Psoas muscle (tissue), 8 donors: Measurements from ENCODE around the gene COL26A1. TPM values are rescaled to one million over a fixed set of nuclear protein-coding genes. Genes with fewer than 3 reads are reported as not detected.

Experiments used
- ATAC-seq, 4 donors: fragments of 200-7000 bp; cut with Tn5 transposase; one replicate each; pipeline ENCODE4 v1.9.1; 2020; ENCODE audit warnings: moderate library complexity in 3 of 4, mild to moderate bottlenecking in 2 of 4
- DNase-seq, 2 donors: peaks; one replicate each; pipeline ENCODE4 v3.0.0-alpha.2; 2020
- H3K27ac ChIP-seq: fragments of 200-600 bp; one replicate; pipeline ENCODE4 v1.8.0; 2022
- H3K27me3 ChIP-seq, 3 donors: fragments of 200-600 bp in 1 of 3; one replicate each; pipeline versions ENCODE4 v1.6.1 to v1.8.0; 2013 to 2022; ENCODE audit warnings: low read length in 2 of 3, mild to moderate bottlenecking in 2 of 3, moderate library complexity in 1 of 3; ENCODE audit not compliant: insufficient read depth in 3 of 3
- H3K36me3 ChIP-seq, 2 donors: fragments of 200-600 bp in 1 of 2; one replicate each; pipeline versions ENCODE4 v1.6.1 to v1.8.0; 2013 to 2022; ENCODE audit warnings: low read depth in 1 of 2, mild to moderate bottlenecking in 1 of 2, moderate library complexity in 1 of 2; ENCODE audit not compliant: insufficient read depth in 1 of 2
- H3K4me1 ChIP-seq: fragments of 200-600 bp; one replicate; pipeline ENCODE4 v1.8.0; 2022
- H3K4me3 ChIP-seq: fragments of 200-600 bp; one replicate; pipeline ENCODE4 v1.8.0; 2022; ENCODE audit warnings: mild to moderate bottlenecking
- H3K9me3 ChIP-seq: fragments of 200-600 bp; one replicate; pipeline ENCODE4 v1.8.0; 2022
- WGBS, 3 donors: extraction: QIAGEN DNeasy Blood & Tissue Kit; methylation state at CpG; one replicate each; pipeline versions ENCODE4 v1.1.6 to v1.1.7; 2013; 5-methylcytosine and 5-hydroxymethylcytosine counted together
- intact Hi-C, 2 donors: fragments of 100-400 bp; cut with DNase I; formaldehyde crosslinking; loops; one replicate each; pipeline versions ENCODE4 v1.11.0 to v1.14.2; 2022
- polyA plus RNA-seq, 3 donors: library from polyadenylated mRNA; stranded (reverse); fragments of 200-250 nt; gene quantifications; one replicate each; pipeline ENCODE4 v1.2.3, GENCODE V29; 2013
- total RNA-seq, 4 donors: library from RNA; stranded (reverse); fragmentation: NEBNext Ultra II Directional in 2 of 4; extraction: Animal tissue kit (Norgen Biotek cat#: 25700) in 2 of 4; gene quantifications; one replicate each; pipeline versions ENCODE4 v1.2.1 to v1.2.4, GENCODE V29; 2021 to 2023
- TF ChIP-seq, protein P1 (sequence below): fragments of 200-600 bp; IDR thresholded peaks from one replicate; pipeline ENCODE4 v1.8.0; 2022; ENCODE audit warnings: antibody characterized with exemption
- donor health status: healthy with polysubstance abuse.
- donor health status: DM: no; HTN: no; CAD: no; lungs with moderate emphysema.
- donor health status: Bipolar disorder and iron deficiency.
- donor health status: healthy.
- donor health status: DM: yes; HTN: yes; CAD: no.
- donor health status: DM: no; HTN: no; CAD: no.
- donor health status: DM: no; HTN: no; CAD: no.
- donor health status: DM: yes; HTN: yes; CAD: no.

COL26A1 gene
- total and polyA plus RNA-seq, 7 donors = 0.03 TPM; not detected in 6

DNA sequence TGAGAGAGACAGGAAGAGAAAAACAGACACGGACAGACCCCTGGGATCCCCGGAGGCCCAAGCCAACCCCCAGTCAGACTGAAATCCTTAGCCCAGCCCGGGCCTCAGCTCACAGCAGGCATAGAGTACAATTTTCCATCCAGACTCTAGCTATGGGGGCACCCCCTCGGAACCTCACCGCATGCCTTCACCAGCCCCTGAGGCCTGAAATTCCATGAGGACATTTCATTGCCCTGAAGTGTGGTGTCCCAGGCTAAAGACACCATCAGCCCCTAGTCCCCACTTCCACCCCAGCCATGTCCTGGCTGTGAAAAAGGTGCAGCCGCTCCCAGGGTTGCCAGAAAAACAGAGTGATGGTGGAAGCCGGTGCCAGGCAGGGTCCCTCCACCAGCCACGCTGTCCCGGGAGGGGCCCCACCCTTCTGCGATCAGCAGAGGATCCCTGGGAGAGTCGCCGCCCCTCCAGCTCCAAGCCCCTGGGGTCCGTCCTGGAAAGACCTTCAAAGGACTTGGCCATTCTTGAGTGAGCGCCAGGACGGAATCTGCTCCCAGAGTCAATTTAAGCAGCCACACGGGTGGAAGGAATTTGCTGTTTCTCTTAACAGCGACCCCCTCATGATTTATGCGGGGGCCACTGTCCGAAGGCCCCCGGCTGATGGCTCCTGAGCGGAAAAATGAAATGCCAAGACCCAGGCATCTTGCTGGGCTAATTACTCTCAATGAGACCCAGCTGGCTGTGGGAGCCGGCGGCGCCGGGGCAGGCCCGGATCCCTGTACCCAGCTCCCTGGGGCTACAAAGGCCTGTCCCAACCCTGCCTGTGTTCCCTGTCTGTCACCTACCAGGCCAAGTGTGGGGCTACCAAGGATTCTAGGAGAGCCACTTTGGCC lies 243.2 kb downstream of the COL26A1 start:
- H3K36me3 ChIP-seq = no peaks in the 10 kb centered on the region
- WGBS, 3 donors = 76 to 78% (median 77%) methylated on average over 26 of the region's 26 CpGs
- peaks cover 4% of the 10 kb centered on the region for H3K4me1 ChIP-seq
- intact Hi-C loops = loop anchor here in 1 of 2 donors (10.0 kb wide), 2 partner anchors 629 to 669 kb away; no protein-coding TSS in a partner anchor
- TF ChIP-seq, protein P1, sequence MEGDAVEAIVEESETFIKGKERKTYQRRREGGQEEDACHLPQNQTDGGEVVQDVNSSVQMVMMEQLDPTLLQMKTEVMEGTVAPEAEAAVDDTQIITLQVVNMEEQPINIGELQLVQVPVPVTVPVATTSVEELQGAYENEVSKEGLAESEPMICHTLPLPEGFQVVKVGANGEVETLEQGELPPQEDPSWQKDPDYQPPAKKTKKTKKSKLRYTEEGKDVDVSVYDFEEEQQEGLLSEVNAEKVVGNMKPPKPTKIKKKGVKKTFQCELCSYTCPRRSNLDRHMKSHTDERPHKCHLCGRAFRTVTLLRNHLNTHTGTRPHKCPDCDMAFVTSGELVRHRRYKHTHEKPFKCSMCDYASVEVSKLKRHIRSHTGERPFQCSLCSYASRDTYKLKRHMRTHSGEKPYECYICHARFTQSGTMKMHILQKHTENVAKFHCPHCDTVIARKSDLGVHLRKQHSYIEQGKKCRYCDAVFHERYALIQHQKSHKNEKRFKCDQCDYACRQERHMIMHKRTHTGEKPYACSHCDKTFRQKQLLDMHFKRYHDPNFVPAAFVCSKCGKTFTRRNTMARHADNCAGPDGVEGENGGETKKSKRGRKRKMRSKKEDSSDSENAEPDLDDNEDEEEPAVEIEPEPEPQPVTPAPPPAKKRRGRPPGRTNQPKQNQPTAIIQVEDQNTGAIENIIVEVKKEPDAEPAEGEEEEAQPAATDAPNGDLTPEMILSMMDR = no peak
- no peaks in the 10 kb centered on the region for H3K9me3 ChIP-seq
- ATAC-seq (no peak), DNase-seq (no peak)
- no peaks in the 10 kb centered on the region for H3K27me3 ChIP-seq
- H3K4me3 ChIP-seq = no peak overlapping the region
- H3K27ac ChIP-seq = no peak overlapping the region

DNA sequence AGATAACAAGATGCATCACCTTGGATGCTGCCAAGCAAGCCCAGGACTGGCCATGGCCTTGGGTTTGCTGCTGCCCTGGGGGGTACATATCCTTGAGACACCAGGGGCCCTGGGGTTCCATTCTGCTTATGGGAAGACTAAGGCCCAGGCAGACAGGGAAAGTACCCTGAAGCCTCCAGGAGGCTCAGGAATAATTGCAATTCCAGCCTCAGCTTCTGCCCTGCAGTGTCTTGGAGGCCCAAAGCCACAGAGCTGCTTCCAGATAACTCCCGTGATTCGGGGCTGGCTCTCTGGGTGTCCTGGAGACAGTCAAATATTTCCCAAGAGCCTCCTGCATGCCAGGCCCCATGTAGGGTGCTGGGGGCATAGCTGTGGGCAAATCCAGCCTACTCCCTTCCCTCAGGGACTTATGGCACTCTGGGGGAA lies 243.8 kb downstream of the COL26A1 start:
- TF ChIP-seq, protein P1 = no peak
- H3K4me1 ChIP-seq = peaks cover 4% of the 10 kb centered on the region
- H3K4me3 ChIP-seq = no peak overlapping the region
- H3K36me3 ChIP-seq = no peaks in the 10 kb centered on the region
- DNase-seq = no peak
- 56 to 72% (median 62%) methylated on average over 2 of the region's 2 CpGs for WGBS, 3 donors
- ATAC-seq = no peak
- H3K27ac ChIP-seq = no peak overlapping the region
- H3K27me3 ChIP-seq = no peaks in the 10 kb centered on the region
- no peaks in the 10 kb centered on the region for H3K9me3 ChIP-seq
- intact Hi-C loops = loop anchor here in 1 of 2 donors (10.0 kb wide), 2 partner anchors 628 to 668 kb away; no protein-coding TSS in a partner anchor

Other genes starting within 250 kb of the COL26A1 start
- 10 to 100 TPM in 1 of 4 donors, 1 to 10 TPM in 3; 7.1 to 14.4 (median 7.4) TPM for gene SERPINE1, start 235.8 kb upstream of the COL26A1 start, total RNA-seq
- 100 to 1,000 TPM in 1 of 3 donors, 1 to 10 TPM in 2; 4.3 to 269 (median 5.9) TPM for gene SERPINE1, start 235.8 kb upstream of the COL26A1 start, polyA plus RNA-seq
- gene AP1S1, start 208.4 kb upstream of the COL26A1 start, total RNA-seq = 1 to 10 TPM; 5.7 to 7.1 (median 6.6) TPM
- gene AP1S1, start 208.4 kb upstream of the COL26A1 start, polyA plus RNA-seq = 10 to 100 TPM; 11.1 to 29.9 (median 17.8) TPM
- under 1 TPM in 1 of 4 donors, not detected in 3; 0.10 TPM for gene VGF, start 197.3 kb upstream of the COL26A1 start, total RNA-seq
- gene VGF, start 197.3 kb upstream of the COL26A1 start, polyA plus RNA-seq = 1 to 10 TPM in 1 of 3 donors, under 1 TPM in 1, not detected in 1; 0.03 to 4.3 TPM
- not detected for gene NAT16, start 182.6 kb upstream of the COL26A1 start, total RNA-seq
- under 1 TPM in 1 of 3 donors, not detected in 2; 0.01 TPM for gene NAT16, start 182.6 kb upstream of the COL26A1 start, polyA plus RNA-seq
- not detected for gene MOGAT3, start 161.8 kb upstream of the COL26A1 start, total RNA-seq
- not detected for gene MOGAT3, start 161.8 kb upstream of the COL26A1 start, polyA plus RNA-seq
- gene PLOD3, start 145.3 kb upstream of the COL26A1 start, total RNA-seq = 10 to 100 TPM; 18.5 to 25.4 (median 20.4) TPM
- gene PLOD3, start 145.3 kb upstream of the COL26A1 start, polyA plus RNA-seq = 10 to 100 TPM; 12.9 to 45.4 (median 15.2) TPM
- 10 to 100 TPM; 40.8 to 58.1 (median 48.1) TPM for gene ZNHIT1, start 144.7 kb upstream of the COL26A1 start, total RNA-seq
- gene ZNHIT1, start 144.7 kb upstream of the COL26A1 start, polyA plus RNA-seq = 10 to 100 TPM; 65.0 to 89.5 (median 67.6) TPM
- 1 to 10 TPM; 1.0 to 2.1 (median 1.5) TPM for gene CLDN15, start 125.1 kb upstream of the COL26A1 start, total RNA-seq
- 1 to 10 TPM in 2 of 3 donors, under 1 TPM in 1; 0.52 to 2.2 (median 1.9) TPM for gene CLDN15, start 125.1 kb upstream of the COL26A1 start, polyA plus RNA-seq
- 100 to 1,000 TPM; 239 to 368 (median 261) TPM for gene FIS1, start 117.8 kb upstream of the COL26A1 start, total RNA-seq
- gene FIS1, start 117.8 kb upstream of the COL26A1 start, polyA plus RNA-seq = 100 to 1,000 TPM; 263 to 341 (median 312) TPM
- 10 to 100 TPM; 18.7 to 26.0 (median 21.5) TPM for gene IFT22, start 41.1 kb upstream of the COL26A1 start, total RNA-seq
- gene IFT22, start 41.1 kb upstream of the COL26A1 start, polyA plus RNA-seq = 10 to 100 TPM; 23.2 to 42.2 (median 27.1) TPM